Panc1 (cell line): ENCODE results near the gene SLC22A3. TPM values are rescaled to one million over a fixed set of nuclear protein-coding genes. Genes with fewer than 3 reads are reported as not detected.

Source experiments
- ATAC-seq: fragments of 200-7000 bp; cut with Tn5 transposase; 2 replicates; pipeline ENCODE4 v1.9.1; 2020; ENCODE audit warnings: mild to moderate bottlenecking, moderate library complexity
- BruUV-seq: library from RNA; stranded (reverse); fragments of 400-500 nt; replicated peaks from 2 replicates; lab custom pipeline; 2021; lab: Mats Ljungman, UMichigan
- CTCF ChIA-PET: fragments of 300-600 bp; sonication (Branson Sonifier 250); formaldehyde crosslinking; loops from one replicate; lab custom pipeline; 2022; ENCODE audit warnings: antibody characterized with exemption; lab: Charles Lee
- POLR2A ChIA-PET: fragments of 300-600 bp; sonication (Branson Sonifier 250); formaldehyde crosslinking; loops from one replicate; lab custom pipeline; 2022; ENCODE audit warnings: antibody characterized with exemption; lab: Charles Lee
- DNase-seq: peaks from one replicate; pipeline ENCODE4 v3.0.0-alpha.2; 2010; ENCODE audit warnings: low read depth, low spot score
- H3K27ac ChIP-seq: 2 replicates; pipeline ENCODE4 v1.5.1; 2011; ENCODE audit warnings: mild to moderate bottlenecking, low read length, inconsistent platforms
- H3K27me3 ChIP-seq: fragments of 200-500 bp; sonication (Bioruptor generic); 2 replicates; pipeline ENCODE4 v1.6.0; 2014; ENCODE audit warnings: low read length, inconsistent platforms; ENCODE audit not compliant: control insufficient read depth, insufficient read depth
- H3K36me3 ChIP-seq: fragments of 200-500 bp; sonication (Bioruptor generic); 2 replicates; pipeline ENCODE4 v1.5.1; 2014; ENCODE audit warnings: inconsistent platforms, mild to moderate bottlenecking, low read length, moderate library complexity; ENCODE audit not compliant: control insufficient read depth, insufficient read depth
- H3K4me1 ChIP-seq: 2 replicates; pipeline ENCODE4 v1.5.1; 2011; ENCODE audit warnings: inconsistent platforms, mild to moderate bottlenecking, low read length, moderate library complexity; ENCODE audit not compliant: control insufficient read depth, insufficient read depth
- H3K4me3 ChIP-seq, 2 experiments: 2 replicates each; pipeline ENCODE4 v1.5.1; 2011 to 2012; ENCODE audit warnings: low read depth in 2 of 2, low read length in 2 of 2, mild to moderate bottlenecking in 2 of 2, inconsistent platforms in 1 of 2, moderate library complexity in 1 of 2
- H3K9me3 ChIP-seq: fragments of 200-500 bp; sonication (Bioruptor generic); 2 replicates; pipeline ENCODE4 v1.5.1; 2014; ENCODE audit warnings: low read depth, mild to moderate bottlenecking, inconsistent platforms, low read length, moderate library complexity; ENCODE audit not compliant: control insufficient read depth, insufficient read depth
- POLR2AphosphoS5 ChIP-seq: IDR thresholded peaks from 2 replicates; pipeline ENCODE4 v1.6.1; 2012; ENCODE audit warnings: mild to moderate bottlenecking, low read depth, low read length, moderate library complexity
- SIN3A ChIP-seq: IDR thresholded peaks from 2 replicates; pipeline ENCODE4 v1.6.1; 2012; ENCODE audit warnings: low read depth, mild to moderate bottlenecking, low read length, moderate library complexity, borderline replicate concordance; ENCODE audit not compliant: insufficient read depth
- TCF7L2 ChIP-seq: IDR thresholded peaks from 2 replicates; pipeline ENCODE4 v1.6.1; 2011; ENCODE audit warnings: mild to moderate bottlenecking, low read depth, low read length, inconsistent platforms
- in situ Hi-C: cut with HindIII; loops from 2 replicates; pipeline ENCODE4 v1.10.0; 2016; ENCODE audit warnings: low sequenced_read_pairs, low pct_unique_long_range_greater_than_20kb
- intact Hi-C: fragments of 100-400 bp; cut with micrococcal nuclease; formaldehyde crosslinking; loops from one replicate; pipeline ENCODE4 v1.10.0; 2022; ENCODE audit not compliant: unreplicated experiment
- total RNA-seq: library from RNA; stranded (reverse); gene quantifications from one replicate; pipeline ENCODE4 v1.2.1, GENCODE V29; 2021; ENCODE audit not compliant: unreplicated experiment
- TF ChIP-seq, protein P1 (sequence below), 2 experiments: IDR thresholded peaks; 2 replicates each; pipeline ENCODE4 v1.6.1; 2011 to 2012; ENCODE audit warnings: low read depth in 2 of 2, control low read depth in 1 of 2, low read length in 1 of 2, mild to moderate bottlenecking in 1 of 2, moderate library complexity in 1 of 2; ENCODE audit not compliant: insufficient read depth in 1 of 2
- TF ChIP-seq, protein P2 (sequence below): fragments of 450-650 bp; IDR thresholded peaks from 2 replicates; pipeline ENCODE4 v1.5.1; 2017; ENCODE audit warnings: mild to moderate bottlenecking

Gene SLC22A3
- total RNA-seq, 1 experiment from 2014 or later, result not detected

DNA sequence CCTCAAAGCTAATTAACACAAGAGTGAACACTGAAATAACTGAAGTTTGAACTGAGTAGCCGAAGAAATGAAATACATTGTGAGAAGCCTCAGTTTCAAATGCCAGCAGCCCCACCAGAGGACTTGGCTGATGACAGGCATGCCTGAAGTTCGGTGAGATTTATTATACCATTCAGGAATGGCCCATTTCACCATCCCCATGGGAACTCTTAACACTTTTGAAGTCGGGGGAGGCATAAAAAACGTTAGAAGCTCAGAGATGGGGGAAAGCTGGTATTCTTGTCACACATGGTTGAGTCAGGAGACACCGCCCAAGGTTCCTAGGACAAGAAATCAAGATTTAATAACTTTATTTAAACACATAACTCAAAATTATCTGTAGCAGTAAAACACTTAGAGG, 17.6 kb upstream of the SLC22A3 start:
- DNase-seq (no peak), ATAC-seq (no peak)
- Histone ChIP-seq H3K27me3 (peaks cover 16% of the 10 kb centered on the region), H3K27ac (no peak overlapping the region), H3K4me1 (no peaks in the 10 kb centered on the region), H3K36me3 (no peaks in the 10 kb centered on the region), H3K9me3 (no peaks in the 10 kb centered on the region), H3K4me3 (no peak overlapping the region)
- in situ Hi-C loops (no loop called here), intact Hi-C loops (no loop called here)
- TF ChIP-seq, protein P1, sequence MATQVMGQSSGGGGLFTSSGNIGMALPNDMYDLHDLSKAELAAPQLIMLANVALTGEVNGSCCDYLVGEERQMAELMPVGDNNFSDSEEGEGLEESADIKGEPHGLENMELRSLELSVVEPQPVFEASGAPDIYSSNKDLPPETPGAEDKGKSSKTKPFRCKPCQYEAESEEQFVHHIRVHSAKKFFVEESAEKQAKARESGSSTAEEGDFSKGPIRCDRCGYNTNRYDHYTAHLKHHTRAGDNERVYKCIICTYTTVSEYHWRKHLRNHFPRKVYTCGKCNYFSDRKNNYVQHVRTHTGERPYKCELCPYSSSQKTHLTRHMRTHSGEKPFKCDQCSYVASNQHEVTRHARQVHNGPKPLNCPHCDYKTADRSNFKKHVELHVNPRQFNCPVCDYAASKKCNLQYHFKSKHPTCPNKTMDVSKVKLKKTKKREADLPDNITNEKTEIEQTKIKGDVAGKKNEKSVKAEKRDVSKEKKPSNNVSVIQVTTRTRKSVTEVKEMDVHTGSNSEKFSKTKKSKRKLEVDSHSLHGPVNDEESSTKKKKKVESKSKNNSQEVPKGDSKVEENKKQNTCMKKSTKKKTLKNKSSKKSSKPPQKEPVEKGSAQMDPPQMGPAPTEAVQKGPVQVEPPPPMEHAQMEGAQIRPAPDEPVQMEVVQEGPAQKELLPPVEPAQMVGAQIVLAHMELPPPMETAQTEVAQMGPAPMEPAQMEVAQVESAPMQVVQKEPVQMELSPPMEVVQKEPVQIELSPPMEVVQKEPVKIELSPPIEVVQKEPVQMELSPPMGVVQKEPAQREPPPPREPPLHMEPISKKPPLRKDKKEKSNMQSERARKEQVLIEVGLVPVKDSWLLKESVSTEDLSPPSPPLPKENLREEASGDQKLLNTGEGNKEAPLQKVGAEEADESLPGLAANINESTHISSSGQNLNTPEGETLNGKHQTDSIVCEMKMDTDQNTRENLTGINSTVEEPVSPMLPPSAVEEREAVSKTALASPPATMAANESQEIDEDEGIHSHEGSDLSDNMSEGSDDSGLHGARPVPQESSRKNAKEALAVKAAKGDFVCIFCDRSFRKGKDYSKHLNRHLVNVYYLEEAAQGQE (IDR thresholded peaks at IDR 0.05; ENCODE audit: insufficient read depth in 1 of 2, low read depth in 2 of 2, low read length in 1 of 2), result no peak
- no TSS peak for BruUV-seq
- POLR2A ChIA-PET, result no interaction called here
- CTCF ChIA-PET, result no interaction called here

DNA sequence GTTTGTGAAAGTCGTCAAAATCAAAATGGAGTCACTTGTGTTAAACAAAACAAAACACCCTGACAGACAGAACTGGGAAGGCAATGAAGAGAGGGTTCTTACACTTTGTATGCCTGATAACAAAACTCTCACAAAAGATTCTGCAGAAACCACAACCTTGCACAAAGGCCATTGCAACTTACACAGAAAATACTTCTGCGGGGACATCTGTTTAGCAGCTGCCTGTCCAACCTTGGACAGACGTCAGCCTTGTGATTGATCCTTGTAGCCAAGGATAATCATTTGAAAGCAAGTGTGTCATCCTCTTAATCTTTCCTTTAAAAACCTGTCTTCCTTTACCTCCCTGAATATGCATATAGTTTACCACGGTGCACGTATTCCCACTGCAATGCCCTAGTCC, 17.0 kb upstream of the SLC22A3 start:
- intact Hi-C loops (no loop called here), in situ Hi-C loops (no loop called here)
- Histone ChIP-seq H3K36me3 (no peaks in the 10 kb centered on the region), H3K27ac (no peak overlapping the region), H3K4me1 (no peaks in the 10 kb centered on the region), H3K4me3 (no peak overlapping the region), H3K27me3 (peaks cover 16% of the 10 kb centered on the region), H3K9me3 (no peaks in the 10 kb centered on the region)
- no peak for DNase-seq
- no TSS peak for BruUV-seq
- no peak for ATAC-seq
- POLR2A ChIA-PET, result no interaction called here
- CTCF ChIA-PET, result no interaction called here
- TF ChIP-seq TCF7L2 (no peak), SIN3A (no peak), POLR2AphosphoS5 (no peak)
- TF ChIP-seq, protein P1 (IDR thresholded peaks at IDR 0.05; ENCODE audit: insufficient read depth in 1 of 2, low read depth in 2 of 2, low read length in 1 of 2), result no peak
- TF ChIP-seq, protein P2, sequence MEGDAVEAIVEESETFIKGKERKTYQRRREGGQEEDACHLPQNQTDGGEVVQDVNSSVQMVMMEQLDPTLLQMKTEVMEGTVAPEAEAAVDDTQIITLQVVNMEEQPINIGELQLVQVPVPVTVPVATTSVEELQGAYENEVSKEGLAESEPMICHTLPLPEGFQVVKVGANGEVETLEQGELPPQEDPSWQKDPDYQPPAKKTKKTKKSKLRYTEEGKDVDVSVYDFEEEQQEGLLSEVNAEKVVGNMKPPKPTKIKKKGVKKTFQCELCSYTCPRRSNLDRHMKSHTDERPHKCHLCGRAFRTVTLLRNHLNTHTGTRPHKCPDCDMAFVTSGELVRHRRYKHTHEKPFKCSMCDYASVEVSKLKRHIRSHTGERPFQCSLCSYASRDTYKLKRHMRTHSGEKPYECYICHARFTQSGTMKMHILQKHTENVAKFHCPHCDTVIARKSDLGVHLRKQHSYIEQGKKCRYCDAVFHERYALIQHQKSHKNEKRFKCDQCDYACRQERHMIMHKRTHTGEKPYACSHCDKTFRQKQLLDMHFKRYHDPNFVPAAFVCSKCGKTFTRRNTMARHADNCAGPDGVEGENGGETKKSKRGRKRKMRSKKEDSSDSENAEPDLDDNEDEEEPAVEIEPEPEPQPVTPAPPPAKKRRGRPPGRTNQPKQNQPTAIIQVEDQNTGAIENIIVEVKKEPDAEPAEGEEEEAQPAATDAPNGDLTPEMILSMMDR, result no peak
